ENCODE measurements around the gene GPC6.
"Not testable (repeated sequence)": the region's sequence is repeated elsewhere in the genome, so short reads cannot be mapped to it uniquely, and the experiment has no call there.

The GPC6 gene

GRCh38 chr13:93450761-93451160, 224.2 kb downstream of the GPC6 start:
- no peak for DNase-seq

- DNase-seq, result not testable (repeated sequence)
These were observed 228.1 kb downstream of the GPC6 start for GRCh38 chr13:93454676-93455235.

GRCh38 chr13:93455861-93456260, 229.3 kb downstream of the GPC6 start:
- no peak for DNase-seq

DNA sequence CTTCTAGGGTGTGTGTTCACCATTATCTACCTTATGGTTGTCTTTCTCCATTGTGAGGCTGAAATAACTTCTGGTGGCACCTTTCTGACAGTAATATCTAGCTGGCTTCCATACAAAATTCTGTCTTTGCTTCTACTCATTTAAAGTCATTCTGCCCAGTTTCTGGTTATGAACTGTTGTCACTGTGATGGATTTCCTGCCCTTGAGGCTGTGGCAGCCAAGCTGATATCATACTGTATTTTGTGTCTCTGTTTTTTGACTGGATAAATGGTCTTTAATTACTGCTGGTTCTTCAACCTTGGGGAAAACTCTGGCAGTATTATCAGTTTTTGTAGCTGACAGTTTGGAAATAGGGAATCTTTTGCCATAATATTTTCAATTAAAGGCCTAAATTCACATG, 233.4 kb downstream of the GPC6 start:
- DNase-seq, result no peak

- DNase-seq, result no peak
These were observed 235.5 kb downstream of the GPC6 start for GRCh38 chr13:93462151-93462550.

- no peak for DNase-seq
These were observed 240.0 kb downstream of the GPC6 start for GRCh38 chr13:93466502-93467036.

GRCh38 chr13:93467175-93467574, 240.6 kb downstream of the GPC6 start:
- no peak for DNase-seq

DNA sequence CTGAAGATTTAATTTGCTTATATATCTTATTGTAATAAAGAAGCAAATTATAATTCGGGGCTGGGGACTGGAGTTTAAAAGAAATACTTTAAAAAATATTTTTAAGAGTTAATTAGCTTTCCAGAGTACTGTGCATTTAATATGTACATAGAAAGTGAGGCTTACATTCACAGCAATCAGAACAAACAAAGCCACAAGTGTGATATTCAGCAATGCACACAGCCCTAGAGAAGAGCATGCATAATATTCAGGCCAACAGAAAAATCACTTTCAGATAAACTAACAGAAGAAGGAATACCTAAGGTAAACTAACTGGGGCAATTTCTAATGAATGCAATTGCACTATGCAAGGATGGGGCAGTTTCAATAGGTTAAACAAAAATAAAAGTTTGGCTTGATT, 241.8 kb downstream of the GPC6 start:
- DNase-seq, result no peak

DNA sequence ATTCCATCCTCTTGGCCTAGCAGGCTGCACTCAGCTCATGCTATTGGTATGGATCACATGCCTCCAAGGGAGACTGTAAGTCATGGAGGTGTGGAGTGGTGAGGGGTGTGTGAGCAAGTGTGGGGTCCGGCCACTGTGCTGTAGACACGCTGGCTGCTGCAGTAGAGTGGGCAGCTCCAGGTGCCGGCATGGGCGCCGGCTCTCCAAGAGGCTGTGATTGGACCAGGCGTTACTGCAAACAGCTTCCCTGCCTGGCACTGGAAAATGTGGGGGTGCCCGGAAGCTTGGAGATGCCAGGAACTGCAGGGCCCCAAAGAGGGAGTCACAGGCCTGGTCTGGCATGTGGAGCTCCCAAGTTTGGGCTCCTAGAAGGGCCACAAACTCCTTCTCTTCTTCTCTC, 245.7 kb downstream of the GPC6 start:
- DNase-seq, result no peak

GRCh38 chr13:93472814-93473296, 246.2 kb downstream of the GPC6 start:
- DNase-seq, result no peak

GRCh38 chr13:93473441-93474270, 247.0 kb downstream of the GPC6 start:
- no peak for DNase-seq

GRCh38 chr13:93476175-93476574, 249.6 kb downstream of the GPC6 start:
- no peak for DNase-seq

DNA sequence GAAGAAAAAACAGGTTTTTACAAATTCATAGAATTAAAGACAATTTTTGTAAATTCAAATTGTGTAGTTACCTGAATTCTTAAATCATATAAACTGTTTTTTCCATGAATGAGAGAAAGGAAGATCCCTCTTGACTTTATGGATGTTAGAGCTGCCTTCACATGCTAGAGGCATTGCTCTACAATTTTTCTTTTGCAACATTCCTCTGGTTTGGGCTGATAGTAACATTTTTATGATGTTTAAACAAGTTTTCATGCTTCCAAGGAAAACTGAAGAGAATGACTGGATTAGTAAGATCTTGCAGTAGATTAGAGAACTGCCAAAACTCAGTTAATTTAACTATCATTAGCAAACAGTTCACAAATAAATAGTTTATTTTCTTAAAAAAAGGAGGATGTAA, 250.6 kb downstream of the GPC6 start:
- DNase-seq, result no peak

GRCh38 chr13:93480553-93481106, 254.0 kb downstream of the GPC6 start:
- no peak for DNase-seq

- DNase-seq, result not testable (repeated sequence)
These were observed 269.5 kb downstream of the GPC6 start for GRCh38 chr13:93496117-93496516.

- DNase-seq, result no peak
These were observed 270.5 kb downstream of the GPC6 start for GRCh38 chr13:93496985-93497673.

GRCh38 chr13:93499991-93500390, 273.4 kb downstream of the GPC6 start:
- DNase-seq, result no peak

DNA sequence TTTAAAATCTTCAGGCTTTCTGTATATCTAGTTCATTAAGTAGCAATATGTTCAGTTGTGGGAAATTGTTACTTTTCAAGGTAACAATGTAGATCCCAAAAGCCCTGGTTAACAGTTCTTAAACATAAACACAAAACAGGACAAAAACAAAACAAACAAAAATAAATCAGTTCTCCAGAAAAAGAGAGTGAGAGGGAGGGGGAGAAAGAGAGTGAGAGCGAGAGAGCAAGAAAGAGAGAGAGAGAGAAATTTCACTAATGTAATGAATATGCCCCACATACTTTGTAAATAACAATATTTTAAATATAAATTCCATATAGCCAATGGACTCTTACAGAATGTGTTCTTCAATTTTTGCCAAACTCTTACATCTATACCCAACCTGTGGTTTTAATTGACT, 275.5 kb downstream of the GPC6 start:
- no peak for DNase-seq

DNA sequence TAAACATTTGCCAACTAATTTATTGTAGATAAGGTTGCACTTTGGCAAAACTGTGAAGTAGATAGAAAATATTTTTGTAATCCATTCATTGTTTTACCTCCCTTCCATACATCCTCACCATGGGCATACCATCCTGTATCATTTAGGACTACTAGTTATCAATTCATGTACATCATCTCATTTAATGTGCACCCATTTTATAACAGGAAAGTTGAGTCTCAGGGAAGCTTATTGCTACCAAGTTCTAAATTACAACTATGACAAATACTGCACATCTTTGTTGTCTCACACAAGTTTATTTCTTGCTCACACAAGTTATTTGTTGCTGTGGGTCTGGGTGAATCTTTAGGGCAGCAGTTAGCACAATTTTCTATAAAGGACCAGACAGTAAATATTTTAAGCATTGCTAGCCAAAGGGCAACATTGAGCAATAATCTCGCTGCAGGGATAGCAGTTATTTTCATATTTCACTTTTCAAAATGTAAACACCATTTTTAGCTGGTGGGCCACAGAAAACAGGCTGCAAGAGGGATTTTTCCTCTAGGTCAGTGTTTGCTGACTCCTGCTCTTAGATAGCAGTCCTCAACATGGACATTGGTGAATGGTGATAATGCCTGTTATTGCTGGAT, 276.5 kb downstream of the GPC6 start:
- DNase-seq, result no peak

DNA sequence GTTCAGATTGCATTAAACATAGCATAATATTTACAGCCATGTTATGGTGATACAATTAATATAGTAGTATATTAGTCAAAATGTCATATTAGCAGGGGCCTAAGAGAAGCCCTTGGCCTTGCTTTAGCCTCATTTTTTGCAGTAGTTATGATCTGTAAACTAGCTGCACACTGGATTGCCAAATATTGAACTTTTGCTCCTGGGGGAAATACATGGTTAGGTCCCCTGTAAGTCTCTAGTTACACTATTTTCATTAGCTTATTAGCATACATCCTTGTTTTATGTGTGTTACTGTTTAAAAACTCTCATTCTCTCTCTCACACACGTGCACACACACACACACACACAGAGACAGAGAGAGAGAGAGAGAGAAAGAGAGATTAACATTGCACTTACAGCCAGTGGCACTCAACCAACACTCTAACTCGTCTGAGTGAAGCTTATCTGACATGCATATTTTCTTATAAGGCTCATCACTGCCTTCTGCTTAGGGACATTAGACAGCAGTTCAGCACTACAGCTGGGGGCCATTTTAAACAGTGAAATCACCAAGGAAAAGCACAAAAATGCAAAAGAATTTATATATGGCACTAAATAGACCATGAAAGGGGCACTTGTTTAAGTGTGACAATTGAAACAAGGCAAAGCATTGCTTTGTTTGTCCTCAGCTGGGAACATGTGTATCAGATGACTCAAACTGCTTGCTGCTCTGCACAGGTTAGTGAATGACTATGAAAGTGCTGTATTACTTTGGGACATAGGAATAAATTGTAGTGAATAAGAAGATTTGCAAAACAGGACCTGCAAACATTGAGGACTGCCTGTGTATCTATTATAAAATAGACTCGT, 278.7 kb downstream of the GPC6 start:
- no peak for DNase-seq

DNA sequence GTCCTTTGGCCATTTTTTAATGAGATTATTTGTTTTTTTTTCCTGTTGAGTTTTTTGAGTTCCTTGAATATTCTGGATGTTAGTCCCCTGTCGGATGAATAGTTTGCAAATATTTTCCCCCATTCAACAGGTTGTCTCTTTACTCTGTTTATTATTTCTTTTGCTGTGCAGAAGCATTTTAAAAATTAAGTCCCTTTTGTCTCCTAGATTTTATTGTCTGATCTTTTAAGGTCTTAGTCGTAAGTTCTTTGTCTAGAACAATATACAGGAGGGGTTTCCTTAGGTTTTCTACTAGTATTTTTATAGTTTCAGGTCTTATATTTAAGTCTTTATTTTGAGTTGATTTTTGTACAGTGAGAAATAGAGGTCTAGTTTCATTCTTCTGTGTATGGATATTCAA, 284.4 kb downstream of the GPC6 start:
- DNase-seq, result no peak

DNA sequence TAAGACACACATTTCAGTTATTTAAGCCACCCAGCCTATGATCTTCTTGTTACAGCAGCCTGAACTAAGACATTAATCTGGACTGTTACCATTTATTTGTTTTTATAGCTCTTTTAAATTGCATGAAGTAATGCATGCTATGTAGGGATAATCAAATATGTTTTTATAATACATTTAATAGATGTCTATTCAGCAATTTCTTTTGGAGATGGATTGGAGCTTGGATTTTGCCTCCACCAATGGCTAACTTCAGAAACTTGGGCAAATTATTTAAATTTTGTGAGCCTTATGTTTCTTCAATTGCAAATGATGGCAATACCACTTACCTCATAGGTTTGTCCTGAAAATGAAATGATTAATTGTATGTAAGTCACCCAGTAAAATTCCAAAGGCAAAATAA, 288.7 kb downstream of the GPC6 start:
- no peak for DNase-seq
